GM19463 (cell line): ENCODE data around the gene ARHGAP28.
"Not testable (repeated sequence)": the region's sequence is repeated elsewhere in the genome, so short reads cannot be mapped to it uniquely, and the experiment has no call there.

Source experiments
- ATAC-seq: cut with Tn5 transposase; IDR thresholded peaks from one replicate; pipeline ENCODE4 v1.9.1; 2021; ENCODE audit warnings: mild to moderate bottlenecking, moderate library complexity; ENCODE audit not compliant: unreplicated experiment

The ARHGAP28 gene

DNA sequence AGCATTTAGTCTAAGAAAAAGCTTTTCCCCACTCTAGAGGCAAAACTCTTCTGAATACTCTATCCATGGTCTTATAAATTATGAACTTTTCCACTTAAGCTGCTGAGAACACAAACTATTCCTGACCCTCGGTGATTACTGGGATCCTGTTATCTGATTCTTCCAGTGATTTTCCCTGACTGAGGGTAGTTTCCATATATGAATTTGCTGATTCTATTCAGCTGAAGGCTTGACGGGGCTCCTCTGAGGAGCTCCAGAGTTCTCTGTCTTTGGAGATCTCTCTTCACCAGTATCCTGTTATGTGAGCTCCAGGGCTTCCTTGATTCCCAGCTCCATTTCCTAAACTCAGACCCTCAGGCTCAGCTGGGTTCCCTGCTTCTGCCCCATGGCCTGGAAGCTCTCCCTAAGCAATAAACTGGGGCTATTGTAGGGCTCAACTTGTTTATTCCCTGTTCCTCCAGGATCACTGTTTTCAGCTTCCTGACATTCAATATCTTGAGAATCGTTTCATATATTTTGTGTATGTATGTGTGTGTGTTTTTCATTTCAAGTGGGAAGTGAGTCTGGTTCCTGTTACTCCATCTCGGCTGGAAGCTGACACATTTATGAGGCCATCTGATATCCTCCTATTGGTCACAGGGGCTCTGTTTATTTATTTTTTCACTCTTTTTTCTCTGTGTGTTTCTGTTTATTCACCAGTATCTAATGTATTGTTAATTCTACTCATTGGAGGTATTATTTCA, 78.2 kb downstream of the ARHGAP28 start:
- ATAC-seq: no peak

DNA sequence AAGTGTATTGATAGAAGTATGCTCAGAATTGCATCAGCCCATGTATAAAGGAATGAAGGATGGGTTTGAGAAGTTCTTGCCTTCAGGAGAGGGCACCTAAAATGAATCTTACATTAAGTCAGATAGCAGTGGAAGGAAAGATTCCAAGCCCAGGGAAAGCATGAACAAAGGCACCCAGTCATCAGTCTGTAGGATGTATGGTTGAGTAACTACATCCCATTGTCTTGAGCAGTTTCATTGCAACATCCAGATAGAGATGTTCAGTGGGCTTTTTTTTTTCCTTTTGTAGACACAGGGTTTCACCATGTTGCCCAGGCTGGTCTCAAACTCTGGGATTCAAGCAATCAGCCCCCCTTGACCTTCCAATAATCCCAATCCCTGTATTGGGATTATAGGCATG, 80.7 kb downstream of the ARHGAP28 start:
- no peak for ATAC-seq

DNA sequence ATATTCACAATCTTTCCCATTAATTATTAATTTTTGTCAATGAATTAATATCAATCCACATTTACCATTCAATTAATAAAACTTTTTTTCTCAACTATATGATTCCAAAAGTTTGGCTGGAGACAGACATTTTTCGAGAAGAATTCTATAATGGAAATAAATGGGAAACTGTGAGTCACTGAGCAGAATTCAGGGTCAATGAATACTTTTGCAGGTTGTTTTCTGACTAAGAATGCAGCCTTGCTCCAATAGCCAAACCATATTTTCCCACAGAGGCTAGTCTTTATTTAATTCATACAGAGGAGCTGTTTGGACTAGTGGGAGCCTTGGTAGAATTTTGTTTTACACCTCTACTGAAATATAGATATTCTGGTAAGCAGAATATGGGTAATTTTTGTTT, 82.3 kb downstream of the ARHGAP28 start:
- no peak for ATAC-seq

DNA sequence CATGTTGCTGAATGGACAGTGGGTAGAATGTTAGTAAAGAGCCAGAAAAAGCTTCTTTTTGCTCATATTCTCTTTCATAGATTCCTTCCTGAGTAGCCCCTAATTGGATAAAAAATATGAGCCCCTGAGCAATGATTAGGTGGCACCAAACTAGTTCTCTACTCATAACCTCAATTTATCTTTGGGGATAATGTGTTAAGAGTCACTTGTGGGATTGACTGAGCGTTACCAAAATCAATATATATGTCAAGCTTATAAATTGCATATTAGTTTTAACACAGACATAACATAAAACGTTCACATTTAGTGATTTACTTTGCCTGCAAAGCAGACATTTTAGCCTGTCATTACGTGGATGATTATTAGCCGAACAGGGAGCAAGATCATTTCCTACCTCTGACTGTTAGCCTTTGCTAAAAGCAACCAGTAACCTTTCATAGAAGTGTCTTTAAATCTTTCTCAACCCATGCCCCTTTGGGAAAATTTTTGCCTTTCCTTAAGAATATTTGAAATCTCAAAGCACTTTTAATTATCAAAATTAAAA, 85.4 kb downstream of the ARHGAP28 start:
- ATAC-seq: no peak

DNA sequence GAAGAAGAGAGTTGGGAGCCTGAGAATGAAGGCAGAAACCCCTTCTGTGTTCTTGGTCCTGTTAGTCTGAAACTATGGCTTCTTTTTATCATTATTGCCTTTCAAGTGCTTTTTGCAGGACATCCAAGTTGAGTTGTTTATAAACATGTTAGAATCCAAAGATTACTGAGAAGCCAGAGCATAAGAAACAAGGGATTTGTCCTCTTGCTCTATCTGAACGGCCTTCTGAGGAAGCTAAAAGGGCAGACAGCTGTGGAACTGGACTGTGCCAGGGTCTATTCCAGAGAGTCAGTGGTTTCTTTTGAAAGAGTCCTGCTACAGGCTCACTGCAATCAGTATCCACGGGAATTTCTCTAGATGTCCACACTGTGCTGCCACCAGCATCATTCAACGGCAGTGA, 86.6 kb downstream of the ARHGAP28 start:
- no peak for ATAC-seq

DNA sequence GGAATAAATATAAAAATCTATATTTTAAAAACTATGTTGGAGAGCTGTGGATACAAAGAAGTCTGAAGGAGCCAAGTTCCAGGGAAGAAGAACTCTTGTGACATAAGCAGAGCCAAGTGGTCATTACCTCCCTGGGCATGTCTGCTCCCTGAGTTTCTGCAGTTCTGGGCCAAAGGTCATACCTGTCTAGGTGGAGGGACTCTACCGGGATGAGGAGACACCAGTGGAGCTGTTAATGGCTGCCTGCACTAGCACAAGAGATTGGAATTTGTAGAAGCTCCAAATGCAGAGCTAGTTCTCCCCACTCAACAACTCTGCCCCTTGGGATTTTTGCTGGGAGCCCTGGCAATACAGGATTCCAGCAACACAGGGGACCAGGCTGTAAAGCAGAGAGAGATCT, 89.8 kb downstream of the ARHGAP28 start:
- no peak for ATAC-seq

DNA sequence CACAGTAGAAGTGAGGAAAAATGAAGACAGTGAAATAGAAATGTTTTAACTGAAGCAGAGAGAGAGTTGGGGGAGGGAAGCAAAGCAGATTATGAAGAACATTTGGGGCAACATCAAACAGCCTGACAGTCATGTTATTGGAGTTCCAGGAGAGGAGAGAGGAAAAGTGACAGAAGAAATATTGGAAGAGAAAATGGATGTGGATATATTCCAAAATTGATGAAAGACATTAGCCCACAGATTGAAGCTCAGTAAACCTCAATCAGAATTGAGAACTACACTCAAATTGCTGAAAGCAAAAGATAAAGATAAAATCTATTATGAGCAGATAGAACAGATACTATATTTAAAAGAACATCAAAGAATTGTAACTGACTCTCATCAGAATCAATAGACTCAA, 90.8 kb downstream of the ARHGAP28 start:
- no peak for ATAC-seq

DNA sequence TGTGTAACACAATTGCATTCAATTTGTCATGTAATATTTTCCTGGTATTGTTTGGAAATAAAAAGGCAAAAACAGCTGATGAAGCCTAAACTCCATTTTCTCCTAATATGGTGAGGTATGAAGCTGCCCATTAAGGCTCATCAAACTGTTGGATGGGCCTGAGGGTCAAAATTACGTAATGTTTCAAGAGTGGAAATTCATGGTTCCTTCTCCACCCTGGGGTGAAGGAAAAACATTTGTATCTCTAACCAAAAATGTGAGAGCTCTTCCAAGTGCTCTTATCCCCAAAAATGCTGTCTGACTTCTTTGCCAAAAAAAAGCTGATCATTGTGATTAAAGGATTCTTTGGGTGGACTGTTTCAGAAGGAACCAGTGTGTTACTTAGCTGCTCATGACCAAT, 91.8 kb downstream of the ARHGAP28 start:
- ATAC-seq: no peak

DNA sequence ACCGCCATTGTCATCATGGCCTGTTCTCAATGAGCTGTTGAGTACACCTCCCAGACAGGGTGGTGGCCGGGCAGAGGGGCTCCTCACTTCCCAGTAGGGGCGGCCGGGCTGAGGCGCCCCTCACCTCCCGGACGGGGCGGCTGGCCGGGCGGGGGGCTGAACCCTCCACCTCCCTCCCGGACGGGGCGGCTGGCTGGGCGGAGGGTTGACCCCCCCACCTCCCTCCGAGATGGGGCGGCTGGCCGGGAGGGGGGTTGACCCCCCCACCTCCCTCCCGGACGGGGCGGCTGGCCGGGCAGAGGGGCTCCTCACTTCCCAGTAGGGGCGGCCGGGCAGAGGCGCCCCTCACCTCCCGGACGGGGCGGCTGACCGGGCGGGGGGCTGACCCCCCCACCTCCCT, 97.6 kb downstream of the ARHGAP28 start:
- ATAC-seq: not testable (repeated sequence)

DNA sequence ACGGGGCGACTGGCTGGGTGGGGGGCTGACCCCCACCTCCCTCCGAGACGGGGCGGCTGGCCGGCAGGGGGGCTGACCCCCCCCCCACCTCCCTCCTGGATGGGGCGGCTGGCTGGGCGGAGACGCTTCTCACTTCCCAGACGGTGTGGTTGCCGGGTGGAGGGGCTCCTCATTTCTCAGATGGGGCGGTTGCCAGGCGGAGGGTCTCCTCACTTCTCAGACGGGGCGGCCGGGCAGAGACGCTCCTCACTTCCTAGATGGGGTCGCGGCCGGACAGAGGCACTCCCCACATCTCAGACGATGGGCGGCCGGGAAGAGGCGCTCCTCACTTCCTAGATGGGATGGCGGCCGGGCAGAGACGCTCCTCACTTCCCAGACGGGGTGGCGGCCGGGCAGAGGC, 98.0 kb downstream of the ARHGAP28 start:
- ATAC-seq: not testable (repeated sequence)

DNA sequence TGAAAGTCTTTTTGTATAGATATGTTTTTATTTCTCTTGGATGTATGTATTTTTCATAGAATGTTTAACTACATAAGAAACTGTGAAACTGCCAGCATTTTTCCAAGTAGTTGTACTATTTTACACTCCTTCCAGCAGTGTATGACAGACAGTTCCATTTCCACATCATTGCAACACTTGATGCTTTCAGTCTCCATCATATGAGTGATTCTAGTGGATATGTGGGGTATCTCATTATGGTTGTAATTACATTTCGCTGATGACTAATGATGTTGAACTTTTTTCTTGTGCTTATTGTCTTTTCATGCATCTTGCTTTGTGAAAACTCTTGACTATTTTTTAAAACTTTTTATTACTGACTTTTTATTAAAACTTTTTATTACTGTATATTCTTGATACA, 101.4 kb downstream of the ARHGAP28 start:
- no peak for ATAC-seq

DNA sequence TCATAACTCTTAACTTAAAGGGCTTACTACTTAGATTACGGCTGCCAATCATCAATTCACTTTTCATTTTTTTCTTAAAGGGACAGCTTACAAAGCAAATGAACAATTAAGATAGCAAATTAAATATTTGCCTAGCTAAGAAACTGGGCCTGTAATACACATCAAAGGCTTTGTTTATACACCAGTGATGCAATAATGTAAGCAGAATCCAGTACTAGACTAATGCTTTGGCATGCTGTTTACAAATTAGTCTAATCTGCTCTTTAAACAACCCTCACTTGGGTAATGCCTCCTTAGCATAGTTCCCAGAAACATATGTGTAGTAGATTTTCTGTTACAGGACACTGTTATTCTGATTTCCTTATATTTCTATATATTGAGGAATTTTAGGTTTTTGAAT, 105.8 kb downstream of the ARHGAP28 start:
- no peak for ATAC-seq

DNA sequence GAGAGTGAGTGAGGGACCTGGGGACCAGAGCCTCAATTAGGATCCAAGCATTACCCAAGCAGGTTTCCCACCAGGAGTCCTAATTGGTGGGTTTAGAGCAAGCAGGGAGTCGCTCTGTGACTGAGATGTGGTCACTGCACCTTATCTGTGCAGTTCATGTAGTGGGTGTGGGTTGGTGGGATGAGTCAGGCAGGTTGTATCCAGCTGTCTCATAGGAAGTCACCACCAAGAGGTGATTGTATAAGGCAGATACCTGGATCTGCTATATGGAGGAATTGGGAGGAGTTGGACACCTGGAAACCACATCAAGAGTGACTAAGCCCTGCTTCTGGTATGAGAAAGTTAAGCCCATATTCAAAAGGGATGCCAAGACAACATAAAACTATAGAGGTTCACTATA, 106.8 kb downstream of the ARHGAP28 start:
- no peak for ATAC-seq

DNA sequence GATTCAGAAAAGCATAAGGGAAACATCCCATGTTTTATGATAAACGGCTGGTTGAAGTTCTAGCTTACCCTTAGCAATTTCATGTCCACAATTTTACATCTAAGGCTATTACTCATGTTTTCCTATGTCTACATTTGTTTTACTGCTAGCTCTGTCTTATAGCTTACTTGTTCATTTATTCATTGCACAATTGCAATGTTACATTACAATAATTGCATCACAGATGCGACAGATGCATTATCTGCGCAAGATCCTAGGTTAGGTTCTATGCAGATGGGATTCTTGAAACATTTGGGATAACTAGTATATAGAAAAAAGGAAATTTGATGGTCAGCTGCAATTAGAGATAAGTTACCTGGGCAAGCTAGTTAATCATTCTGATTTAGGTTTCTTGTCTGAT, 108.4 kb downstream of the ARHGAP28 start:
- ATAC-seq: no peak

DNA sequence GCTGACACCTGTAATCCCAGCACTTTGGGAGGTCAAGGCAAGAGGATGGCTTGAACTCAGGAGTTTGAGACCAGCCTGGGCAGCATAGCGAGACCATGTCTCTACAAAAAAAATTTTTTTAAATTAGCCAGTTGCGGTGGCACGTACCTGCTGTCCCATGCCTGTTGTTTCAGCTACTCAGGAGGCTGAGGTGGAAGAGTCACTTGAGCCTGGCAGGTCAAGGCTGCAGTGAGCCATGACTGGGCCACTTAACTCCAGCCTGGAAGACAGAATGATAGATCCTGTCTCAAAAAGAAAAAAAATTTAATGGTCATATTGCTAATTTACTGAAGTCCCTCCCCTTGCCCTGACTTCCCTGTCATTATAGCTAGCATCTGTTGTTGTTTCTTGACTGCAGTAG, 112.6 kb downstream of the ARHGAP28 start:
- no peak for ATAC-seq

DNA sequence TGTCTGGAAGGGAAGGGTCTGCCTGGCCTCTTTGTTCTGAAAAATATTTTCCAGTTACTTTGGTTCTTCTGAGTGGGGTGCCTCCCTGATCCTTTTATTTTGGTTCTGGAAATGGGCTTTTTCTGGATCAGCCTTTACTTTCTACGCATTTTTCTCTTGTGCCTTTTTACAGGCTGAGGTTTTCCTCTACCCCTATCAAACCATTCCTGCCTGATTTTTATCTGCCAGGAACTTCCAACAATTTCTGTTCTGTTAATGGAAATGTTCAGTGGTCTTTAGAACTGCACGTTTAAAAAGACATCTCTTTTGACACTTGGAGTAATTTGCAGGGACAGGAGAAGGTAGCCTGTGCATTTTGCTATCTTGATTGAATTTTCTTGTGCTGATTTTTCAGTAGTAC, 113.8 kb downstream of the ARHGAP28 start:
- no peak for ATAC-seq

DNA sequence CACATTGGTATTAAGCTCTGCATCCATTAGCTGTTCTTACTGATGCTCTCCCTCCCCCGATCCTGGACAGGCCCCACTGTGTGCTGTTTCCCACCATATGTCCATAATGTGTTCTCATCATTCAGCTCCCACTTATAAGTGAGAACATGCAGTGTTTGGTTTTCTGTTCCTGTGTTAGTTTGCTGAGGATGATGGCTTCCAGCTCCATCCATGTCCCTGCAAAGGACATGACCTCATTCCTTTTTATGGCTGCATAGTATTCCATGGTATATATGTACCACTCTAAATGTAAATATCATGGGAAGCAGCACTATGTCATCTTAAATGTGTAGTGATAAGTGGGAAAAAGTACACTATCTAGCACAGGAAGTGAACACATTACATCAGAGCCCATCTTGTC, 116.0 kb downstream of the ARHGAP28 start:
- ATAC-seq: not testable (repeated sequence)

DNA sequence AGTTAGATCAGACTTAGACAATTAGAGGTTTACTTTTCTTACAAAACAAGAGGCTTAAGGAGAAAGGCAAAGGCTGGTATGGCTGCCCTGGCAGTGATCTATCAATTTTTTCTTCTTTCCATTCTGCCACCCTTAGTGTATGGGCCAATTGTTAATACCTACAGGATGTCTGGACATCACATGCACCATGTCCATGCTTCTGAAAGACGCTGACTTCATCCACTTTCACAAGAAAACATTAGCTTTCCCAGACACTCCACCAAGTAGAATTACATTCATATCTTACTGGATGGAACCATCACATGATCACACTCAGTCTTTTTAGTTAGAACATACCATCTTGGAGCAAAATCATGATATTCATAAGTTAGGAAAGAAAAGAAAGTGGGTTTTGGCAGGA, 120.9 kb downstream of the ARHGAP28 start:
- ATAC-seq: no peak

DNA sequence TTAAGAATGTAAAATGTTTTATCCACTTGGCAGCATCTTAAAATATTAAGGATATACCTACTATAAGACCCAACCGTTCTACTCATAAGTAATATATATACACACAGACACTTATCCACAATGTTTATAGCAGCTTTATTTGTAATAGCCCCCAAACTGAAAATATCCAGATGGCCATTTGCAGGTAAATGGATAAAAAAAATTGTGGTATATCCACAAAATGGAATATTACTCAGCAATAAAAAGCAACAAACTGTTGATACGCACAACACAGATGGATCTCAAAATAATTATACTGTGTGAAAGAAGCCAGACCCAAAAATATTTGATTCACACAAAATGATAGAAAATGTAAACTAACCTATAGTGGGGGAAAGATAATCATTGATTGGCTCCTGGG, 122.0 kb downstream of the ARHGAP28 start:
- no peak for ATAC-seq

DNA sequence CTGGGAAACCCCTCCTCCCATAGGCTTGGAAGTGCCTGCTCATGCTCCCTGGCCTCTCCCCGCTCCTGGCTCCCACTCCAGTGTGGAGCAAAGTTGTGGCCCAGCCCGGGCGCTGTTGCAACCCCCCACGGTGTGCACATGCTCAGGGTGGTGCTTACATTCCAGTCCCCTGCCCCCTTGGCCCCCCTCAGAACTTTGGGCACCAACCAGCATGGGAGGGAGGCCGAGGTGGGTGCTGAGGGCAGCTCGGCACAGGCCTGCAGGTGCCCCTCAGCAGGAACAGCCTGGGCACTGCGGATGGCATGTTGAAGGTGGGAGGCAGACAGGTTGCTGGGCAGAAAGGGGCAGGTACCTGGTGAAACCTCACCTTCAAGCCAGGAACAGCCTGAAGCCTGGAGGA, 125.3 kb downstream of the ARHGAP28 start:
- ATAC-seq: no peak

DNA sequence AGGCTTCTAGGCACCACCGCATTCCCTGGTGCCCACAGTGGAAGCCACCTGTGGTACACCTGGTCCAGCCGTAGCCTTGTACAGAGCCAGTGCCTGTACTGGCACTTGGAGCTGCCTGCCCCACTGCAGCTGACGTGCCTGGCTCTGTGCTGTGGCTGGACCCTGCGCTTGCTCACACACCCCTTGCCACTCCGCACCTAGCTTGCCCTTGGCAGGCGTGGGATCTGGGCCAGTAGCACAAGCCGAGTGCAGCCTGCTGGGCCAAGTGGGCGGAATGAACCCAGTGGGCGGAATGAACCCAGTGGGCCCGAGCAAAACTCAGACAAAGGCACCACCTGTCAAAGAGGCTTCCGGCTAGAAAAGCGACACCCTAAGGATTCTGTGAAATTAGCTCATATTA, 126.3 kb downstream of the ARHGAP28 start:
- no peak for ATAC-seq

DNA sequence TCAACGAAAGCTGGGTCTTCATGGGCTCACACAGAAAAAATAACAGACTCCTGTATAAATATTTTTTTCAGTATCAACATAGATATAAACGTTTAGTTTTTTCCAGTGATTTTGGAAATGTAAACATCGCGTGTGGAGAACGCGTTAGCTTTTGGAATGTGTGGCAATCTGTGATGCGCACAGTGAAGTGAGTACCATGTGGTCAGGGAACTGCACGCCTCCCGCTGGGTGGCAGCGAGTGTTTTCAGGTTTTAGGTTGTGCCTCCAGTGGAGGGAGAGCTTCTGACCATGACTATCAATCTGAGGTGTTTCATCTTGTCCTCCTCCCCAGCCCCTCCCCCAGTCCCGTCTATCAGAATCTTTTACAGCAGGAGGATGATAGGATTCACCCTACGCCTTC, 127.8 kb downstream of the ARHGAP28 start:
- ATAC-seq: no peak
